GM18873 (cell line): Measurements from ENCODE around the gene NGB.
"Not testable (repeated sequence)": the region's sequence is repeated elsewhere in the genome, so short reads cannot be mapped to it uniquely, and the experiment has no call there.

Experiments used
- ATAC-seq: cut with Tn5 transposase; IDR thresholded peaks from one replicate; pipeline ENCODE4 v1.9.1; 2021; ENCODE audit warnings: mild to moderate bottlenecking, moderate library complexity, moderate number of reproducible peaks; ENCODE audit not compliant: unreplicated experiment, low FRiP score

Gene NGB

DNA sequence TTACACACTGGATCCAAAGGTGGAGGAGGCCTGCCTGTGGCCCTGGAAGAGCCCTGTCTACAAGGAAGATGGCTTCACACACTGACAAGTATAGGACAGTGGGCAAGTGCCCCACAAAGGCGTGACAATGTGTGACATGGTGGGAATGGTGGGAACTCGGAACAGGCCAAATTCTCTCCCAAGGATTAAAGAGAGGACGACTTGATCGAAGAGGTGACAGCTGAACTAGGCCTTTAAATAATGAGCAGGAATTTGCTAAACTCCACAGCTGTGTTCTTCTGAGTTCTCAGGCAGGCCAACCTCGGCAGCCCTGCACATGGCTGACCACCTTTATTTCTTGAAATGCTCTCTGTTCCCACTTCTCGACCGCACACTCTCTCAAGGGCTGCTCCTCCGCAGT is 25.9 kb upstream of the NGB start:
- no peak for ATAC-seq

DNA sequence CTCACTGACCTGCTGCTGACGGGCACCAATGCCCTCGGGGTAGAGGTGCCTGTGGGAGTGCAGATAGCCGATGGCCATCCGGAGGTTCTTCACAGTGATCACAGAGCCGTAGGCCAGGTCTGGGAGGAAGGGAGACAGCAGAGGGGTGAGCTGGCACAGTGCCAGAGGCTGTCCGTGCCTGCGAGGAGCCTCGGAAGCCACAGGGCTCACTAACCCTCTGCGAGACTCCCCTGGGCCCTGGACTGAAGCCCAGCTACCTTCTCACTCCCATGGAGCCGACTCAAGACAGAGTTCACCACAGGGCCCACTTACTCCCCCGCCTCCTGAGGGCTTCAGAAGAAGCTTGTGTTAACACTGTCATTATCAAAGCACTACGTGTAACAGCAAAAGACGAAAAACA is 25.1 kb upstream of the NGB start:
- no peak for ATAC-seq

DNA sequence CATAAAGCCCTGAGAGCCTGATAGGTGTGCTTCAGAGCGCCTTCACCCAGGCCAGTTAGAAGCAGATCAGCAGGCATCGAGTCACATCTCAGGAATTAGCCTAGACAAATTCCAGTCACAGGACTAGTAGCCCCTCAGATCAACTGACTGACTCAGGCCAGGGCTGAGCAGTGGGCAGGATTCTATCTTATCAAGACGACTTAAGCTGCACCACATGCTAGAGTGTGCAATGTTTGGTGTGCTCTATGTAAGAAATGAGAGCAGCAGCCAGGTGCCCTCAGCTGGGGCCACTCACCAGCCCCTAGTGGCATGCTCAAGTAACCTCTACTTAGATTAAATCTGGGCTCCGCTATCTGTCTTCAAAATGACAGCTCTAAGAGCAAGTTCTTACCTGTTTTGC is 19.7 kb upstream of the NGB start:
- no peak for ATAC-seq

DNA sequence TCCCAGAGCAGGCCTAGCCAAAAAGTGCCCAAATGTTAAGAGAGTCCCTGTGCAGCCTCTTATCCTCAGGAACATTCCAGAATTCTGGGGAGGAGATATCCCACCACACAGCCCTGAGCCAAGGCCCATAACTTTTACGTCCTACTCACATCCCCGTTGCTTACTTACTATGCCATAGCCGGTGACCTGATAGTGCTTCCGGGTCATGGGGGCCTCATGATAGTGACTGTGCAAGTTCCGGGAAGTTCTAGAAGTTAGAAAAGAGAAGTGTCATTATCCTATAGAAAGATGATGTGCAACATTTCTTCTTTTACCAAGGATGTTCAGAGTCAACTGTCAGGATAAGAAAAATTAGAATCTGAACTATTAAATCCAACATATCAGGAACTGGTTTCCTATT is 15.6 kb upstream of the NGB start:
- no peak for ATAC-seq

DNA sequence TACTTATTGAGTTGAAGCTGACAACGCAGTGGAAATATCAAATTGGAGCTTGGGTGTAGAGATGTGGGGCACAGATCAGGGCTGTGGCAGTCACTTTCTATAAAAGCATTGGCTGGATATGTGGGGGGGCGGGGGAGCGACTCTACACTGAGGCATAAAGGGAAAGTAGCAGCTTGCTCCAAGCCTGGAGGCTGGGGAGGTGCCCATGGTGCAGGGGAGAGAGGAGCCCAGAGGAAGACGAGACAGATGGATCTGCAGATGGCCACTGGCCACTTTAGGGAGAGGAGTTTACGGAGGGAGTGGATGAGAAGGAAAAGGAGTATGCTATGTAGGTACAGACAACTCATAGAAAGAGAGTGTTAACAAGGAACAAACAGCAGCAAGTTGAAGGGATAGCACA is 13.5 kb upstream of the NGB start:
- no peak for ATAC-seq

DNA sequence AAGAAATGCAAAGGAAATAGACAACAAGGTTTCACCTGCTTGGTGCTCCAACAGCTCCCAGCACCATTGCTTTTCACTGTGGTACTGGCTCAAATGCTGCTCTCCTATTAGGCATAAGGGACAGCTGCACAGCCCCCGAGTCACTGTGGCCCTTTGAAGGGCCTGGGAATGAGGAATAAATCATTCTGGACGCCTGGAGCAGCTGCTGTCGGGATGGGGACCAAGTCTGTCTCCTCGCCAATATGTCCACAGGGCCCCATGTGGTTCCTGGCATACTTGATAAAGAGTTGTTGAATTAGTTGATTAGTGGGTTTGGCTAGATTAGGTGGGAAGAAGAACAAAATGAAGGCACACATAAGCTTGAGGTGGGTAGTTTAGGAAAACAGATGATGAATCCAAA is 13.1 kb upstream of the NGB start:
- no peak for ATAC-seq

DNA sequence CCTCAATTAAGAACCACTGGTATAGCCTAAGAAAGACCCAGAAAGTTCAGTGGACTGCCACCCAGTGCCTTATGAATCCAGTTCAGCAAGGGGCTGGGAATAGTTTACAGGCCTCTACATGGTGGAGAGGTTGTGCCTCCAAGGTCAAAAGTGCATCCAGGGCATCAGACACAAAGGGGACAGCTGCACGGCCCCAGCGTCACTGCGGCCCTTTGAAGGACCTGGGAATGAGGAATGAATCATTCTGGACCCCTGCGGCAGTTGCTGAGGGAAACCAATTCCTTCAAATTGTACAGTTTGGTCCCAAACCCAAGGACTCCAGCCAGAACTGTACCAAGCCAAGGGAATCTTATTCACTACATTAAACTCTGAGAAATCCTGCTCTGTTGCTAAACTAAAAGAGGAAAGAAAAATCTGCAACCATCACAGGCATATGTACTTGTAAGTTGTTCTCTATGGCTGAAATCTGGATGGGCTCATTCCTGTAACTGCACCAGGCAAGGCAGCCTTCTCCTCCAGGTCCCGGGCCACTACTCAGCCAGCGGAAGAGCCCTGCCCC is 10.9 kb upstream of the NGB start:
- no peak for ATAC-seq

DNA sequence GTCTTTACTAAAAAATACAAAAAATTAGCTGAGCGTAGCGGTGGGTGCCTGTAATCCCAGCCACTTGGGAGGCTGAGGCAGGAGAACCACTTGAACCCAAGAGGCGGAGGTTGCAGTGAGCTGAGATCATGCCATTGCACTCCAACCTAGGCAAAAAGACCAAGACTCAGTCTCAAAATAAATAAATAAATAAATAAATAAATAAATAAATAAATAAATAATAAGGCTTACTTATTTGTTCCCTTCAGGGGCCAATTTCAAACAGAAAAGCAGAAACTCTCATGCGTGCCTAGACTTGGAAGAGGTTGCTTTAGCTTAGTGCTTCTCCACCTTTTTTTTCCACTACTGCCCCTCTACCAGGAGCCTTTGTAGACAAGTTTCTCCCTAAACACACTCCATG is 9.9 kb upstream of the NGB start:
- ATAC-seq, result not testable (repeated sequence)

DNA sequence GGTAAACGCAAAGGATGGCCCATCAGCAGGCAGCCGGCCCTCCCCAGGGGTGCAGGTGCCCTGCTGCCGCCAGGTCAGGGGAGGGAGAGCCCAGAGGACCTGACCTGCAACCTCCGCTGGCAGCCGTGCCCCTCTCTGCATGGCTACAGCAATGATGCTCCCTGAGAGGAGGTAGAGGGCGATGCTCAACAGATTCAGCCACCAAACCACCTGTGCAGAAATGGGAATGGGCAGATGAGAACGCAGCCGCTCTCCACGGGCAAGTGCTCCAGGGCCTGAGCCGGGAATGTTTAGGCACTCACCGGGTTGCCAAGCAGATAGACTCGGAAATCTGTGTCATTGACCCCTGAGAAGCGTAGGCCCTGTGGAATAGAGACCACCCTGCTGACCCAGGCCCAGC is 8.7 kb upstream of the NGB start:
- ATAC-seq, result no peak

DNA sequence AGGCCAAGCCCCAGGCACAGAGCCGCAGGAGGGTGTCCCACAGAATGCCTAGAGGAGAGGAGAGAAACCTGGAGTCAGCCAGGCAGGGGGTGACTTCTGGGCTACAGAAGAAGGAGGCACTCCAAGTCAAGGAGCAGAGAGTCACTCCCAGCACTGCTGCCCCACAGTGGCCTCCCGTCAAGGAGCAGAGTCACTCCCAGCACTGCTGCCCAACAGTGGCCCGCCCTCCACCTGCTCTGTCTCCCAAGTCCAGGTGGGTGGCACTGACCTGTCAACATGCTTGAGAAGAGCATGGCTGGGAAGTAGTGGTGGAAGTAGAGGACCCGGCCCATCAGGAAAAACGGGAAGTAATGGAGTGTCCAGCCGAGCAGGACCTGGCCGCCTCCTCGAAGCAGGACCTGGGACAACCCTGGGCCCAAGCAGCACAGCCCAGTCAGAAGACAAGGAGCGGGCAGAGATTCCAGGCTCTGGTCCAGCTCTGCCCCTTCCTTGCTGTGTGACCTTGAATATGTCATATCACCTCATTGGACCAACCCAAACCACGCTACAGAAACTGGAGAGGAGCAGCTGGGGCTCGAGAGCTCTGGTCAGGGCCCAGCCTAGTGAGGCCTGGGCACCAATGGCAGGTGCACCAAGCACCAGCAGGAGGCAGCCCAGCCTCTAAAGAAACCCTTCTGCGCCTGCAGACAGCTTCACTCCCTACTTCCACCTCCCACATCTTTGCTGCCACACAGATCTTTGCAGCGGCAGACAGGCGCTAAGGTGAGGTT is 7.6 kb upstream of the NGB start:
- no peak for ATAC-seq

DNA sequence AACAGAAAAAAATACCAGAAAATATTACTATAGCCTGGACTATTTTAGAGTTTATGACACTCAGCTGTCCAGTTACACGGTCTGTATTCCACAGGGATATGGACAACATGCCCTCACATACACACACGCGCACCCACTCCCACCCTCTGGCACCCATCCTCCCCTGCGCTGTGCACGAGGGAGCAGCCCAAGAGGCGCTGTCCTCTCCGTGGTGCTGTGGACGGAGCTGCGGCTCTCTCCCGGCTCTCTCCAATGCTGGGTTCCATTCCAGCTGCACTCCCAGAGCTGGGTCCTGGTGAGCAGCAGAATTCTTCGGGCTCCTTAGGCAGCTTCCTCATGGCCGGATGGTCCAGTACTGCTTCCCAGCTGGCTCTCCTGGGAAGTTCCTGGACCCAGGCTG is 6.0 kb upstream of the NGB start:
- no peak for ATAC-seq

DNA sequence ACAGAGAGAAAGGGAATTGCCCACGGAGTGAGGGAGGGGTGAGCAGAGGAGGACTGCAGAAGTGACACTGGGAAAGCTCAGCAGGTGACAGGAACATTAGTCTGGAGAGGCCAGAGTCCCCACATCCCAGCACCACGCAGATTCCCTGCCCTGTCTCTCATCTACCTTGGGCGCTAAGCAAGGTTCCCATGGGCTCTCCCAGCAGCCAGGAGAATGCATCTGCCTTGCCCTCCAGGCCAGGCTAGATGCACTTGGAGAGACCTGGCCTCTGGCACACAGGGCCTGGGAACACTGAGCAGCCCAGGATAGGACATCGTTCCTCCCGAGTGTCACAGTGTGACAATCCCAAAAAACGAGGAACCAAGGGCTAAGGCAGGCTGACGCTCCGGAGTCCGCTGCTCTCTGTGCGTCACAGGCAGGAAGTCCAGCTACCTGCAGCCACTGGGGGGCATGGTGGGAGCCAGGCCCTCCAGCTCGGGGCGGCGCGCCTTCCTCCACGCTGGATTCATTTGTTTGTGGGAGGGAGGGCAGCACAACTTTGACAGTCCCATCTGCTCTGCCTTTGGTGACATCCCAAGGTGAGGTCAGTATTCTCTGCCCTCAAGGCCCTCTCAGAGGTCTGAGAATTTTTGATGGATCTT is 5.4 kb upstream of the NGB start:
- ATAC-seq, result no peak

DNA sequence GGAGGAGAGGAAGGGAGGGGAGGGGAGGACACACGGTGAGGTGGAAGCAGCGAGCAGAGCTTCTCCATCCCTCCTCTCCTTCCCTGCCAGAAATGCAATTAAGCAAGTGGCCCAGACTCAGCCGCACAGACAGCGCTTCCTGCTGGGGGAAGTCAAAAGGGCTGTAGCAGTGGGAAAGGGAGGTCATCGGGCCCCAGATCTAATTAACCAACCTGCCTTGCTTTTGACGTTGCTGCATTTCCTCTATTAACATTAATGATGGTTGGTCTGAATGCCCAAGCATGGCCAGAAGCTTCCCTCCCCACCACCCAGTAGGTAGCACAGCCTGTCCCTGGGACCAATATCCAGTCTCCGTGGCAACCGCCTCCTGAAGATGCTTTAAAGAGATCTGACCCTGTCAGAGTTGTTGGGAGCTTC is 4.6 kb upstream of the NGB start:
- ATAC-seq, result no peak

DNA sequence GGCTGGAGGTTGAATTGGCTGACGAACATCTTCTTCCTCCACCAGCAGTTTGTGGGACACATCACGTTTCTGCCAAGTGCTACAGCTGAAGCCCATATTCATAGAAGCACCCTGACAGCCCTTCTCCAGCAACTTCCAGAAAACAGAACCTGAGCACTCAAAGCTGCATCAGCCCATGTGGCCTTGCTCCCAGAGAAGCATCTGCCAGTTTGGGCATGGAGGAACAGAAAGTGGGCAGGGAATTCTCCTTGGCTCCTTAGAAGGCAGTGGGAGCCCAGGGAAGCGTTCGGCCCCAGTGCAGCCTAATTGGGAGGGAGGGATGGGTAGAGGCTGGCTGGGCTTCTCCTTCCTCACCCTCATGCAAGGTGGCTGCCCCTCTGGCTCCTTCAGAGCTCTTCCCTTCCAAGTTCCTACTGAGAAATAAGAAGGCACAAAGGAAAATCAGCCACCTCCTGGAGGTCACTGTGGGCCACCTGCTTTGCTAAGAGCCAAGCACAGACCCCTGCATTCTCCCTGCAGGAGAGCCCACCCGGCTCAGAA is 4.1 kb upstream of the NGB start:
- no peak for ATAC-seq

DNA sequence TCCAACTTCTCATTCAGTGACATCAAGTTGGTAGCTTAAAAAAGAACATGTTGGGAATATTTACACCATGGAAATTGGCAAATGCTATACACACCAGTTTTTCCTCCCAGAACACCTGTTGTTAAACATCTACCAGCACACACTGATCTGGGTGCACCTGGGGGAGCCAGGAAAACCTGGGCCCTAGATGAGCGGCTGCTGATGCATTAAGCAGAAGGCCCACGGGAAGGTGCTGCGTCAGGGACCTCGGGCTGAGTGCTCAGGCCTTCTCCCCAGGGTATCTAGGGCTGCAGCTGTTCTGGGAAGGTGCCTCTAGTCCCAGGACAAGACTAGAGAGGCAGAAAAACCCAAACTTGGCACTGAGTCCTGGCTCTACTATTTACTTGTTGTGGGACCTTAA is 2.8 kb upstream of the NGB start:
- ATAC-seq, result no peak

DNA sequence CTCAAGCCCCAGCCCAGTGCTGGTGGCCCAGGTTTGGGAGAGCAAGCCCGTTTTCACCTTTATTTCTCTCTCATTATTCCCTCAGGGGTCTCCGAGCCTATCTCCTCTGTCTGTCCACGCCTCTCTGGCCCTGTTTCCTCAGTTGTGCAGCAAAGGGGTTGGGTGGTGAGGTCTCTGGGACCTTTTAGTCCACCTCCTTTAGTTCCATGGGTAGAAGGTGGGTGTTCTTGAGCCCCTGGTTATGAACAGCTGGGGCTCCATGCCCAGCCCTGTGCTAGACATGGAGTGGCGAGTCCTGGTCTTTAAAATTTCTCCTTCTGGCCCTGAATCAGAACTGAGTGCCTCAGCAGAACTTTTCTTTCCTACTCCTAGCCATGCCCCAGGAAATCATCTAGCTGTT is 1.3 kb upstream of the NGB start:
- ATAC-seq, result no peak

DNA sequence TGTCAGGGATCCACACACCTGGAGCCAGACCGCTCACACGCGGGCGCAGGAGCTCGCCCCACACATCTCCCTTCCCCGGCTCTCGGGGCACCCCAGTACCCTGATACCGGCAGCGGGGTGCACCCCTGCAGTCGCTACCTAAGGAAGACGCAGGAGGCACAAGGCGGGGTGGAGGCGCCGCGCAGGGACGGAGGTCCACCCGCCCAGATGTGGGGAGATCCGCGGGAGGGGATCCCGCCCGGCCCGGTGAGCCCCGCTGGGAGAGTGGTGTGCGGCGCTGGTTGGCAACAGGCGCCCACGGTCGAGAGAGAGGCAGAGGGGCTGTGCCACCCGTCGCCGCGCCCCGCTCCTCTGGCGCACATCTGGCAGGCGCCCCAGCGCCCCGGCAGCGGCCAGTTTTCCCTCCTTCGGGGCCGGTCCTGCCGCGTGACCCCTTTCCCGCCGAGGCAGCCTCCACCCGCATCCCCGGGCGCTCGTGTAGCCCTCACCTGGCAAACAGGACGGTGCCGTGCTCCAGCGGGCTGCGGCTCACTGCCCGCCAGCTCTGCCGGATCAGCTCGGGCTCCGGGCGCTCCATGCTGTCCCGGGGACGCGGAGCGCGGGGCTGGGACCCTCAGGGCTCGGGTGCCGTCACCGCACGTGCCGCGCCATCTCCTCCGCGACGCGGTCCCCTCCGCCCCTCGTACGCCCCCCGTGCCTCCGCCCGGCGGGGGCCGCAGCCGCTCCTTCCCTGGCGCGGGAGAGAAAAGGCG is 469 bp downstream of the NGB start:
- no peak for ATAC-seq

DNA sequence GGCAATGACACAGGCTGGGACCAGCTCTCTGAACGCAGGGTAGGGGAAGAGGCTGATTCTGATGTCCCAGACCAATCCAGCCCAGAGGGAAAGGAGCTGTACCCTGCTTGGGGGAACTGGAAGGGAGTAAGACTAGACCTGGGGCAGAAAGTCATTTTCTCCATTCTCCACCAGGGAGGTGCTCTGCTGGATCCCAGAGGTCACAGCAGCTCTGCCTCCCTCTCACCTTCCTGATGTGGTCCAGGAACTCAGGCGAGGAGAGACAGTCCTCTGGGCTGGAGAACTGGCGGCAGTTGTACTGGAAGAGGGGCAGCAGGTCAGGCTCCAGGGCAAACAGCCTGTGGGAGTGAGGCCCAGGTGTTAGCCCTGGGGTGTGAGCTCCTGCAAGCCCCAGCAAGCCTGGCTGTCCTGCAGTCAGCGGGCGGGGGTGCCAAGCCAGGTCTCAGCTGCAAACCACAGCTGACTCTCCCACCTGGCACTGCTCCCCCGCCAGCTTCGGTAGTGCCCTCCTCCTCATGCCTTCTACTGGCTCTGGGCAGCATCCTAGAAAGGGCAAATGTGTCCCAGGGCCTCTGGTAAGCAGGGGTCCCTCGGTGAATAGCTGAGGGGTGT is 1.9 kb downstream of the NGB start:
- no peak for ATAC-seq

DNA sequence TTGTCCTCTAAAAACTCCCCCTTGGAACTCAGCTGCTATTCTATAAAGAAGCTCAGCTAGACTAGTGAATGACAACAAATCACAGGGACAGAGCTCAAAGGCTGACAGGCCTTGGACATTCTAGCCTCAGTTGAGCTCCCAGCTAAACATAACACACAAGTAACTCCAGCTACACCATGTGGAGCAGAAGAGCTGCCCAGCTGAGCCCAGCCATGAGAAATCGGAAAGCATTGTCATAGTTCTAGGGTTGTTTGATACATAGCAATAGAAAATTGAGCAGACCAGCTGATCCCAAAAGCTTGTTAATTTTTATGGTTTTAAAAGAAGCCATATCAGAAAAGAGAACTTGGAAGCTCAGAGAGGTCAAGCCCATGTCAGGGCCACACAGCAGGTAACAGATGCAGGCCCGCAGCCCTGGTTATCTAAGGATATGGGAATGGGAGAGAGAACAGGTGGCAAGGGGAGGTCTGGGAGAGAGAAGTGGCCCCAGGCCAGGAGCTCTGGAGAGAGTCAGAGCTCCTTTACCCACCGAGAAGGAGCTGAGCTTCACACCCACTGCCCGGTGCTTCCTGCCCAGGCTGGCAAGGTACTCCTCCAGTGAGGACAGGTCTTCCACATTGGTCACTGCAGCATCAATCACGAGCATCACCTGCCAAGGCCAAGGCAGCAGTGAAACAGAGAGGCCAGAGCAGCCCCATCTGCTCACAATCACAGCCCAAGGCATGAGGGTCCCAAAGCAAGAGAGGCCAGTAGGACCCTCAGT is 2.9 kb downstream of the NGB start:
- ATAC-seq, result no peak

DNA sequence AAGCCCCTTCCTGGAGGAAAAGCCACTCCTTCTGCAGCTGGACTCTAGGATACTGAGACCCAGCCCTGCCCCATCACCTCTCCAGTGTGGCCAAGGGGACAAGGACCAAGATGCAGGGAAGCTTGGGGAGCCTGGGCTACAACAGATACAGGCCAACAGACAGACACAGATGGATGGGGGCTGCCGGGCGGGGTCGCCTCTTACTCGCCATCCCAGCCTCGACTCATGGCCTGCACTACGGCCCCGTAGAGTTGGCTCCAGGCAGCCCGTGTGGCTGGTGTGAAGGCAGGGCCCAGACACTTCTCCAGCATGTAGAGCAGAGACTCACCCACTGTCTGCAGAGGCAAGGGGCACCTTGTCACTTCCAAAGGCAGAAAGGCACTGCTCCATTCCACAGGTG is 4.7 kb downstream of the NGB start:
- ATAC-seq, result no peak
